ENCODE measurements around the gene CRTC2.
"Not testable (repeated sequence)": the region's sequence is repeated elsewhere in the genome, so short reads cannot be mapped to it uniquely, and the experiment has no call there.

The CRTC2 gene

DNA sequence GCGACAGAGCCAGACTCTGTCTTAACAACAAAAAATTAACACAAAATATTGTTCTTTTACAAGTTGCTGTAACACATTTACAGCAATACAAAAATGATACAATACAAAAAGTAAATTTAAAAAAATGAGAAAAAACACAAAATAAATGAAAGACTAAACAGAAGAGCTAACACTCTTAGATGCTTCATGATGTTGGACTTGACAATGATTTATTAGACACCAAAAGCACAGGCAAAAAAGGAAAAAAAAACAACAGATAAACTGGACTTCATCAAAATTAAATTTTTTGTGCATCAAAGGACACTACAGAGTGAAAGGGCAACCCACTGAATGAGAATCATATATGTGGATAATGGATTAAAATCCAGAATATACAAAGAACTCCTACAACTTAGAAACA lies 52.0 kb downstream of the CRTC2 start:
- H3K9ac ChIP-seq (ENCODE audit: low read length in 5 of 5) = no peak overlapping the region
- no peak overlapping the region for H3K4me3 ChIP-seq (ENCODE audit: low read depth in 1 of 5, low read length in 5 of 5)
- H3K4me1 ChIP-seq (ENCODE audit: control insufficient read depth in 5 of 5, insufficient read depth in 5 of 5, low read length in 5 of 5) = peaks cover 0 to 5% (median 0%) of the 10 kb centered on the region in 5 donors
- no peaks in the 10 kb centered on the region for H3K9me3 ChIP-seq (ENCODE audit: control insufficient read depth in 5 of 5, low read length in 5 of 5)
- H3K27me3 ChIP-seq (ENCODE audit: control insufficient read depth in 5 of 5, insufficient read depth in 4 of 5, low read length in 5 of 5) = no peaks in the 10 kb centered on the region
- peaks cover 0 to 7% (median 4%) of the 10 kb centered on the region in 5 donors for H3K36me3 ChIP-seq (ENCODE audit: control insufficient read depth in 5 of 5, insufficient read depth in 5 of 5, low read length in 5 of 5)
- H3K27ac ChIP-seq (ENCODE audit: low read depth, low read length) = no peak overlapping the region

GRCh38 chr1:153905908-153906307 lies 52.5 kb downstream of the CRTC2 start:
- not testable (repeated sequence) for H3K4me3 ChIP-seq (ENCODE audit: low read depth in 1 of 5, low read length in 5 of 5); H3K27ac ChIP-seq (ENCODE audit: low read depth, low read length); H3K4me1 ChIP-seq (ENCODE audit: control insufficient read depth in 5 of 5, insufficient read depth in 5 of 5, low read length in 5 of 5); H3K36me3 ChIP-seq (ENCODE audit: control insufficient read depth in 5 of 5, insufficient read depth in 5 of 5, low read length in 5 of 5); H3K27me3 ChIP-seq (ENCODE audit: control insufficient read depth in 5 of 5, insufficient read depth in 4 of 5, low read length in 5 of 5); H3K9ac ChIP-seq (ENCODE audit: low read length in 5 of 5); H3K9me3 ChIP-seq (ENCODE audit: control insufficient read depth in 5 of 5, low read length in 5 of 5)

GRCh38 chr1:153903841-153904455 lies 54.5 kb downstream of the CRTC2 start:
- Histone ChIP-seq H3K9ac (ENCODE audit: low read length in 5 of 5) (no peak overlapping the region), H3K27ac (ENCODE audit: low read depth, low read length) (peak overlapping the region; percentile 37), H3K4me3 (ENCODE audit: low read depth in 1 of 5, low read length in 5 of 5) (no peak overlapping the region), H3K4me1 (ENCODE audit: control insufficient read depth in 5 of 5, insufficient read depth in 5 of 5, low read length in 5 of 5) (peaks cover 0 to 5% (median 0%) of the 10 kb centered on the region in 5 donors), H3K36me3 (ENCODE audit: control insufficient read depth in 5 of 5, insufficient read depth in 5 of 5, low read length in 5 of 5) (peaks cover 0 to 10% (median 7%) of the 10 kb centered on the region in 5 donors), H3K9me3 (ENCODE audit: control insufficient read depth in 5 of 5, low read length in 5 of 5) (no peaks in the 10 kb centered on the region), H3K27me3 (ENCODE audit: control insufficient read depth in 5 of 5, insufficient read depth in 4 of 5, low read length in 5 of 5) (no peaks in the 10 kb centered on the region)

- Histone ChIP-seq H3K36me3 (ENCODE audit: control insufficient read depth in 5 of 5, insufficient read depth in 5 of 5, low read length in 5 of 5) (peaks cover 0 to 13% (median 4%) of the 10 kb centered on the region in 5 donors), H3K4me1 (ENCODE audit: control insufficient read depth in 5 of 5, insufficient read depth in 5 of 5, low read length in 5 of 5) (peaks cover 0 to 5% (median 0%) of the 10 kb centered on the region in 5 donors), H3K27me3 (ENCODE audit: control insufficient read depth in 5 of 5, insufficient read depth in 4 of 5, low read length in 5 of 5) (no peaks in the 10 kb centered on the region), H3K9ac (ENCODE audit: low read length in 5 of 5) (no peak overlapping the region), H3K9me3 (ENCODE audit: control insufficient read depth in 5 of 5, low read length in 5 of 5) (no peaks in the 10 kb centered on the region), H3K4me3 (ENCODE audit: low read depth in 1 of 5, low read length in 5 of 5) (no peak overlapping the region), H3K27ac (ENCODE audit: low read depth, low read length) (no peak overlapping the region)
Measured at GRCh38 chr1:153899509-153899908, 58.9 kb downstream of the CRTC2 start.
